ENCODE data around the gene TDRD9. TPM values are rescaled to one million over a fixed set of nuclear protein-coding genes. Genes with fewer than 3 reads are reported as not detected.

Gene TDRD9
- total RNA-seq, 2 experiments from 2014 or later = 1.2 to 1.6 TPM

DNA sequence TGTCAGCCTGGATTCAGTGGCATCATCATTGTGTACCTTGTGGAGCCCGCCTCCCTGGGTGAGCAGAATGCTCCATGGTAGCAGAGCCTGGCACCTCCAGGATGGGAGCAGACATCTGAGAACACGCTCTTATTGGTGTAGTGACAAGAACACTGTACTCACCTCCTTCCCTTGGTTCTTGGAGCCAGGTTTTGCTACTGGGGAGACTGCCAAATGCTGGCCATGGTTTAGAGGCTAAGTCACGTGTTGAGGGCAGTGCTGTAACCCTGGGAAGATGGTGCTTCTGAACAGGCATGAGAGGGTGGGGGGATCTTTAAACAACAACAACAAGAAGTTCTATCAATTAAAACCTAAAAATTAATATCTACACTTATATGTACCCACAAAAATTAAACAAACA lies 109.6 kb downstream of the TDRD9 start:
- intact Hi-C loops (cut with micrococcal nuclease) = no loop called here
- CTCF ChIA-PET = no interaction called here
- POLR2A ChIA-PET = no interaction called here
- TF ChIP-seq, protein P1, sequence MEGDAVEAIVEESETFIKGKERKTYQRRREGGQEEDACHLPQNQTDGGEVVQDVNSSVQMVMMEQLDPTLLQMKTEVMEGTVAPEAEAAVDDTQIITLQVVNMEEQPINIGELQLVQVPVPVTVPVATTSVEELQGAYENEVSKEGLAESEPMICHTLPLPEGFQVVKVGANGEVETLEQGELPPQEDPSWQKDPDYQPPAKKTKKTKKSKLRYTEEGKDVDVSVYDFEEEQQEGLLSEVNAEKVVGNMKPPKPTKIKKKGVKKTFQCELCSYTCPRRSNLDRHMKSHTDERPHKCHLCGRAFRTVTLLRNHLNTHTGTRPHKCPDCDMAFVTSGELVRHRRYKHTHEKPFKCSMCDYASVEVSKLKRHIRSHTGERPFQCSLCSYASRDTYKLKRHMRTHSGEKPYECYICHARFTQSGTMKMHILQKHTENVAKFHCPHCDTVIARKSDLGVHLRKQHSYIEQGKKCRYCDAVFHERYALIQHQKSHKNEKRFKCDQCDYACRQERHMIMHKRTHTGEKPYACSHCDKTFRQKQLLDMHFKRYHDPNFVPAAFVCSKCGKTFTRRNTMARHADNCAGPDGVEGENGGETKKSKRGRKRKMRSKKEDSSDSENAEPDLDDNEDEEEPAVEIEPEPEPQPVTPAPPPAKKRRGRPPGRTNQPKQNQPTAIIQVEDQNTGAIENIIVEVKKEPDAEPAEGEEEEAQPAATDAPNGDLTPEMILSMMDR (IDR thresholded peaks at IDR 0.05) = no peak
- DNase-seq (no peak), ATAC-seq (no peak)
- Mint-ChIP-seq H3K9me3 (no peaks in the 10 kb centered on the region), H3K27ac (no peak overlapping the region), H3K36me3 (ENCODE audit: low read depth) (no peaks in the 10 kb centered on the region), H3K4me3 (no peak overlapping the region), H3K4me1 (ENCODE audit: low read depth) (no peaks in the 10 kb centered on the region), H3K27me3 (peaks cover 13% of the 10 kb centered on the region)

DNA sequence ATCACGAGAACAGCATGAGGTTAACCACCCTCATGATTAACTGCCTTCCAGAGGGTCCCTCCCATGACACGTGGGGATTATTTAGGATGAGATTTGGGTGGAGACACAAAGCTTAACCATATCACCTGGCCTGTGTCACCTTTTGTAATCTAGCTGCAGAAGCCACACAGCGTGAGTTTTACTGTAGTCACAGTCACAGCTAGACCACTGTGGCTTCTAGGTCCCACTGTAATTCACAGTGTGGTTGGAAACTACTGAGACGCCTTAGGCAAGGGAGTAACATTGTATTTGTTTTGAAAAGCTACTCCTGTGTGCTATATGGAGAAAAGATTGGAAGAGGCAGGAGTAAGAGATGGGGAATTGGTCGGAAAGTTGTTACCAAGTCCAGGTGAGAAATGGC lies 111.0 kb downstream of the TDRD9 start:
- ChIA-PET POLR2A (no interaction called here), CTCF (no interaction called here)
- Mint-ChIP-seq H3K4me3 (no peak overlapping the region), H3K27me3 (peaks cover 8% of the 10 kb centered on the region), H3K36me3 (ENCODE audit: low read depth) (no peaks in the 10 kb centered on the region), H3K27ac (no peak overlapping the region), H3K9me3 (no peaks in the 10 kb centered on the region), H3K4me1 (ENCODE audit: low read depth) (no peaks in the 10 kb centered on the region)
- intact Hi-C loops (cut with micrococcal nuclease) = no loop called here
- peak; percentile 5 for DNase-seq
- TF ChIP-seq, protein P1 (IDR thresholded peaks at IDR 0.05) = no peak
- no peak for ATAC-seq

DNA sequence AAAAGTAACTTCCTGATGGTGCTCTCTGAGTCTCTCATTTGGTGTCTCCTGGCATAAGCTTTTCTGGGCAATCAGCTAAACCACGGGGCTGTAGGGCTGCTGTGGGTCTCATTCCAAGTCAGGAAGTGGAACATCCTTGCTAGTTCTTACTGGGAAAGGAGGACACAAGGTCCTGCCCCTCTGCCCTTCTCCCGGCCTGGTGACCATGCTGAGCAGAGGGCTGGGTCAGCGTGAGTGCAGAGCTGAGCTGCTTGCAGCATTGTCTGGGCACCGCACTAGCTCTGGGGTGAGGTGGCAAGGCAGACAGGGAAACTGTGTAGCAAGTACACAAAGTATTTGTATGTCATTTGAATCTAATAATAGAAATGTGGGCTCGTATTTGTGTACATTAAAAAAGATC lies 112.3 kb downstream of the TDRD9 start:
- DNase-seq (no peak), ATAC-seq (no peak)
- ChIA-PET POLR2A (no interaction called here), CTCF (no interaction called here)
- Mint-ChIP-seq H3K27me3 (peaks cover 6% of the 10 kb centered on the region), H3K36me3 (ENCODE audit: low read depth) (no peaks in the 10 kb centered on the region), H3K9me3 (no peaks in the 10 kb centered on the region), H3K4me1 (ENCODE audit: low read depth) (no peaks in the 10 kb centered on the region), H3K27ac (no peak overlapping the region), H3K4me3 (no peak overlapping the region)
- TF ChIP-seq, protein P1 (IDR thresholded peaks at IDR 0.05) = no peak
- intact Hi-C loops (cut with micrococcal nuclease) = no loop called here

DNA sequence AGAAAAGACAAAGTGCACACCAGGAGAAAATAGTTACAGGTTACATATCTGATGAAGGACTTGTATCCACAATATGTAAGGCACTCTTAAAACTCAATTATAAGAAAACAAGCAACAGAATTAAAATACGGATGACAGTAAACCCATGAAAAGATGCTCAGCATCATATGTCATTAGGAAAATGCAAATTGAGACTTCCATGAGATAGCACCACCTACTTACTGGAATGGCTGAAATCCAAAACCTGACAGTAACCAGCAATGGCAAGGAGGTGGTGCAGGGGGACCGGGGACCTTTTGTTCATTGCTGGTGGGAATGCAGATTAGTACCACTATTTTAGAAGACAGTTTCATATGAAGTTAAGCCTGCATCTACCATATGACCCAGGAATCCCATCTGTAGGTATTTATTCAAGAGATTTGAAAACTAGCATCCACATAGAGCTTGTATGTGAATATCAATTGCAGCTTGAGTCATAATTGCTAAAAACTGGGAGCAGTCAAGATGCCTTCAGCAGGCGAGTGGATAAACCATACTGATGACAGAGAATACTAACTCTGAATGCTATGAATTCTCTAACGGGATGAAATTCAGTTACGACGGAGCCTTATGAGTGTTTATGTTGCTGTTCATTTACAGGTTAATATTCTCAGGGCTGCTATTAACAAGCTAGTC lies 113.3 kb downstream of the TDRD9 start:
- Mint-ChIP-seq H3K4me1 (ENCODE audit: low read depth) (no peaks in the 10 kb centered on the region), H3K36me3 (ENCODE audit: low read depth) (no peaks in the 10 kb centered on the region), H3K27me3 (peaks cover 6% of the 10 kb centered on the region), H3K4me3 (no peak overlapping the region), H3K27ac (no peak overlapping the region), H3K9me3 (no peaks in the 10 kb centered on the region)
- ATAC-seq = no peak
- TF ChIP-seq, protein P1 (IDR thresholded peaks at IDR 0.05) = no peak
- DNase-seq = no peak
- intact Hi-C loops (cut with micrococcal nuclease) = no loop called here
- POLR2A ChIA-PET = no interaction called here
- CTCF ChIA-PET = interaction anchor here (1.3 kb wide), 1 partner anchor 36 kb away, joined by 3 read pairs; no protein-coding TSS in a partner anchor

DNA sequence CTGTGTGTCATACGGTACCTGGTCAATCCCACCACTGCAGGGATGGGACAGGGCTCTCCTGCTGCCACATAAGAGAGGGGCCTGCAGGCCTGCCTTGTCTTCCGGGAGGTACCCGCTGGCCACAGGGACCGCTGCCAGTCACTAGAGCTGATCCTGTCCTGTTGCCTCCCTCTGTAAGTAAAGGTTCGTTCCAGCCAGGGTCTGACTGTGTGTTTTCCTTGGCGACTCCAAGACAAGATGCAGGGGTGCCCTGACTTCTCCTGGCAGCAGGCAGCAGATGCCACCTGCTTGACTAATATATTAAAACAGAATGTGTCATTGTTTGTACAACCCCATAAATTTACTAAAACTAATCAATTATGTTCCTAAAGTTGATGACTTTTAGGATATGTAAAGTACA lies 115.8 kb downstream of the TDRD9 start:
- CTCF ChIA-PET = interaction anchor here (1.5 kb wide), 1 partner anchor 34 kb away, joined by 4 read pairs; no protein-coding TSS in a partner anchor
- peaks cover 3% of the 10 kb centered on the region for H3K27me3 Mint-ChIP-seq
- no peak overlapping the region for H3K27ac Mint-ChIP-seq
- no peaks in the 10 kb centered on the region for H3K9me3 Mint-ChIP-seq
- TF ChIP-seq, protein P1 (IDR thresholded peaks at IDR 0.05) = no peak
- H3K4me1 Mint-ChIP-seq (ENCODE audit: low read depth) = no peaks in the 10 kb centered on the region
- no peak overlapping the region for H3K4me3 Mint-ChIP-seq
- H3K36me3 Mint-ChIP-seq (ENCODE audit: low read depth) = no peaks in the 10 kb centered on the region
- no peak for ATAC-seq
- POLR2A ChIA-PET = no interaction called here
- no peak for DNase-seq
- intact Hi-C loops (cut with micrococcal nuclease) = no loop called here

Measured in activated CD8-positive, alpha-beta T cell treated with anti-CD3 and anti-CD28 coated beads for 36 hours (primary cell).